H1 (cell line): ENCODE measurements around the gene RAB3GAP1.

ENCODE experiments used
- CEBPB ChIP-seq: IDR thresholded peaks from 2 replicates; pipeline ENCODE4 v1.6.1; 2012; ENCODE audit warnings: low read depth, low read length
- CHD2 ChIP-seq: IDR thresholded peaks from 2 replicates; pipeline ENCODE4 v1.6.1; 2012; ENCODE audit warnings: low read length, improper control_type of control experiment
- EP300 ChIP-seq, 2 experiments: IDR thresholded peaks; 1 replicate in 1 of 2; 2 replicates in 1 of 2; pipeline ENCODE4 v1.6.1; 2011 to 2012; ENCODE audit warnings: low read depth in 2 of 2, low read length in 2 of 2, mild to moderate bottlenecking in 2 of 2, borderline replicate concordance in 1 of 2, inconsistent platforms in 1 of 2, moderate library complexity in 1 of 2
- JUND ChIP-seq: IDR thresholded peaks from 2 replicates; pipeline ENCODE4 v1.6.1; 2011; ENCODE audit warnings: mild to moderate bottlenecking, improper control_type of control experiment, low read length
- MAFK ChIP-seq: IDR thresholded peaks from 2 replicates; pipeline ENCODE4 v1.6.1; 2012; ENCODE audit warnings: low read depth, mild to moderate bottlenecking, improper control_type of control experiment, low read length
- POLR2A ChIP-seq, 2 experiments: IDR thresholded peaks; 1 replicate in 1 of 2; 2 replicates in 1 of 2; pipeline ENCODE4 v1.6.1; 2011; ENCODE audit warnings: low read depth in 2 of 2, low read length in 2 of 2, mild to moderate bottlenecking in 2 of 2; ENCODE audit errors: control extremely low read depth in 1 of 2
- POLR2AphosphoS5 ChIP-seq: IDR thresholded peaks from 2 replicates; pipeline ENCODE4 v1.6.1; 2011; ENCODE audit warnings: low read depth, low read length
- SIN3A ChIP-seq, 2 experiments: IDR thresholded peaks in 1 of 2; conservative IDR thresholded peaks in 1 of 2; 2 replicates each; pipeline ENCODE4 v1.6.1; 2011 to 2012; ENCODE audit warnings: low read length in 2 of 2, improper control_type of control experiment in 1 of 2, low read depth in 1 of 2, mild to moderate bottlenecking in 1 of 2
- SIX5 ChIP-seq: IDR thresholded peaks from 2 replicates; pipeline ENCODE4 v1.6.1; 2011; ENCODE audit warnings: mild to moderate bottlenecking, low read depth, low read length
- SUZ12 ChIP-seq: fragments of 200-600 bp; sonication (generic); IDR thresholded peaks from 2 replicates; pipeline ENCODE4 v1.6.1; 2012; ENCODE audit warnings: mild to moderate bottlenecking, inconsistent platforms, low read length, moderate library complexity, mixed read lengths
- YY1 ChIP-seq: IDR thresholded peaks from 2 replicates; pipeline ENCODE4 v1.6.1; 2011; ENCODE audit warnings: low read depth, mild to moderate bottlenecking, low read length
- TF ChIP-seq, protein P1 (sequence below), 3 experiments: IDR thresholded peaks; 1 replicate in 2 of 3; 2 replicates in 1 of 3; pipeline versions ENCODE4 v1.5.1 to v1.6.1; 2011; ENCODE audit warnings: low read length in 3 of 3, mild to moderate bottlenecking in 3 of 3, inconsistent platforms in 2 of 3, low read depth in 1 of 3, moderate library complexity in 1 of 3; ENCODE audit not compliant: insufficient read depth in 1 of 3; ENCODE audit errors: control extremely low read depth in 1 of 3
- TF ChIP-seq, protein P2 (sequence below): IDR thresholded peaks from 2 replicates; pipeline ENCODE4 v1.6.1; 2012; ENCODE audit warnings: inconsistent platforms

GRCh38 chr2:135203944-135204343, 151.9 kb downstream of the RAB3GAP1 start:
- TF ChIP-seq, protein P1, sequence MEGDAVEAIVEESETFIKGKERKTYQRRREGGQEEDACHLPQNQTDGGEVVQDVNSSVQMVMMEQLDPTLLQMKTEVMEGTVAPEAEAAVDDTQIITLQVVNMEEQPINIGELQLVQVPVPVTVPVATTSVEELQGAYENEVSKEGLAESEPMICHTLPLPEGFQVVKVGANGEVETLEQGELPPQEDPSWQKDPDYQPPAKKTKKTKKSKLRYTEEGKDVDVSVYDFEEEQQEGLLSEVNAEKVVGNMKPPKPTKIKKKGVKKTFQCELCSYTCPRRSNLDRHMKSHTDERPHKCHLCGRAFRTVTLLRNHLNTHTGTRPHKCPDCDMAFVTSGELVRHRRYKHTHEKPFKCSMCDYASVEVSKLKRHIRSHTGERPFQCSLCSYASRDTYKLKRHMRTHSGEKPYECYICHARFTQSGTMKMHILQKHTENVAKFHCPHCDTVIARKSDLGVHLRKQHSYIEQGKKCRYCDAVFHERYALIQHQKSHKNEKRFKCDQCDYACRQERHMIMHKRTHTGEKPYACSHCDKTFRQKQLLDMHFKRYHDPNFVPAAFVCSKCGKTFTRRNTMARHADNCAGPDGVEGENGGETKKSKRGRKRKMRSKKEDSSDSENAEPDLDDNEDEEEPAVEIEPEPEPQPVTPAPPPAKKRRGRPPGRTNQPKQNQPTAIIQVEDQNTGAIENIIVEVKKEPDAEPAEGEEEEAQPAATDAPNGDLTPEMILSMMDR (IDR thresholded peaks at IDR 0.05; ENCODE audit: control extremely low read depth in 1 of 3, insufficient read depth in 1 of 3, low read depth in 1 of 3, low read length in 3 of 3): no peak
- TF ChIP-seq SUZ12: no peak
- no peak for TF ChIP-seq SIX5
- TF ChIP-seq MAFK: no peak
- no peak for TF ChIP-seq CEBPB
- no peak for TF ChIP-seq SIN3A (conservative IDR thresholded peaks at IDR 0.05 in 1 of 2, IDR thresholded peaks at IDR 0.05 in 1 of 2; ENCODE audit: low read depth in 1 of 2, low read length in 2 of 2)
- no peak for TF ChIP-seq POLR2A (IDR thresholded peaks at IDR 0.05; ENCODE audit: control extremely low read depth in 1 of 2, low read depth in 2 of 2, low read length in 2 of 2)
- no peak for TF ChIP-seq YY1
- no peak for TF ChIP-seq EP300 (IDR thresholded peaks at IDR 0.05; ENCODE audit: borderline replicate concordance in 1 of 2, low read depth in 2 of 2, low read length in 2 of 2)
- TF ChIP-seq POLR2AphosphoS5: no peak
- TF ChIP-seq, protein P2, sequence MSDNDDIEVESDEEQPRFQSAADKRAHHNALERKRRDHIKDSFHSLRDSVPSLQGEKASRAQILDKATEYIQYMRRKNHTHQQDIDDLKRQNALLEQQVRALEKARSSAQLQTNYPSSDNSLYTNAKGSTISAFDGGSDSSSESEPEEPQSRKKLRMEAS: no peak
- no peak for TF ChIP-seq JUND
- TF ChIP-seq CHD2: no peak
